Smooth muscle cell (in vitro differentiated cells): Measurements from ENCODE around the gene SHISA6. TPM values are rescaled to one million over a fixed set of nuclear protein-coding genes. Genes with fewer than 3 reads are reported as not detected.

Source experiments
- DNase-seq: peaks from one replicate; lab custom pipeline; 2025; ENCODE audit not compliant: unreplicated experiment; lab: John Stamatoyannopoulos, UW
- H2AFZ ChIP-seq: fragments of 200-600 bp; sonication (generic); 2 replicates; pipeline ENCODE4 v1.6.0; 2016; ENCODE audit warnings: antibody characterized with exemption, low read depth, mild to moderate bottlenecking
- H3F3A ChIP-seq: fragments of 200-600 bp; sonication (generic); 2 replicates; pipeline ENCODE4 v1.6.0; 2017; ENCODE audit warnings: antibody characterized with exemption, low read depth
- H3K27ac ChIP-seq: fragments of 200-600 bp; sonication (generic); 2 replicates; pipeline ENCODE4 v1.5.1; 2016; ENCODE audit warnings: low read depth, mild to moderate bottlenecking
- H3K27me3 ChIP-seq: fragments of 200-600 bp; sonication (generic); 2 replicates; pipeline ENCODE4 v1.6.1; 2016; ENCODE audit warnings: low read depth, mild to moderate bottlenecking
- H3K36me3 ChIP-seq: fragments of 200-600 bp; sonication (generic); 2 replicates; pipeline ENCODE4 v1.5.1; 2016; ENCODE audit warnings: low read depth
- H3K4me1 ChIP-seq: fragments of 200-600 bp; sonication (generic); 2 replicates; pipeline ENCODE4 v1.5.1; 2016; ENCODE audit warnings: low read depth
- H3K4me2 ChIP-seq: fragments of 200-600 bp; sonication (generic); 2 replicates; pipeline ENCODE4 v1.6.0; 2016; ENCODE audit warnings: mild to moderate bottlenecking
- H3K4me3 ChIP-seq: fragments of 200-600 bp; sonication (generic); 2 replicates; pipeline ENCODE4 v1.5.1; 2016; ENCODE audit warnings: mild to moderate bottlenecking
- H3K79me2 ChIP-seq: fragments of 200-600 bp; sonication (generic); 2 replicates; pipeline ENCODE4 v1.6.0; 2016; ENCODE audit warnings: low read depth, mild to moderate bottlenecking
- H3K9ac ChIP-seq: fragments of 200-600 bp; sonication (generic); 2 replicates; pipeline ENCODE4 v1.6.0; 2016; ENCODE audit warnings: low read depth
- H3K9me3 ChIP-seq: fragments of 200-600 bp; sonication (generic); replicated peaks from 2 replicates; pipeline ENCODE4 v1.5.1; 2016; ENCODE audit warnings: low read depth
- H4K20me1 ChIP-seq: fragments of 200-600 bp; sonication (generic); 2 replicates; pipeline ENCODE4 v1.6.0; 2016; ENCODE audit warnings: low read depth
- WGBS: methylation state at CpG from one replicate; pipeline ENCODE4 v1.1.7; 2016; ENCODE audit warnings: low lambda C conversion rate; 5-methylcytosine and 5-hydroxymethylcytosine counted together
- polyA plus RNA-seq: library from polyadenylated mRNA; unstranded; fragments of >200 nt; fragmentation: Nextera tagmentation; extraction: Ambion mirVana; gene quantifications from 2 replicates; pipeline ENCODE4 v1.2.1, GENCODE V29; 2016
- total RNA-seq: library from RNA; depleted of rRNA; stranded (reverse); fragments of >200 nt; gene quantifications from 2 replicates; pipeline ENCODE4 v1.2.3, GENCODE V29; 2014
- TF ChIP-seq, protein P1 (sequence below): fragments of 200-600 bp; sonication (generic); IDR thresholded peaks from 2 replicates; pipeline ENCODE4 v1.5.1; 2017; ENCODE audit warnings: borderline replicate concordance, mild to moderate bottlenecking, antibody characterized with exemption; ENCODE audit not compliant: insufficient read depth, poor library complexity, severe bottlenecking

The SHISA6 gene
- total and polyA plus RNA-seq, 2 experiments from 2014 or later = 0.04 to 0.35 TPM

DNA sequence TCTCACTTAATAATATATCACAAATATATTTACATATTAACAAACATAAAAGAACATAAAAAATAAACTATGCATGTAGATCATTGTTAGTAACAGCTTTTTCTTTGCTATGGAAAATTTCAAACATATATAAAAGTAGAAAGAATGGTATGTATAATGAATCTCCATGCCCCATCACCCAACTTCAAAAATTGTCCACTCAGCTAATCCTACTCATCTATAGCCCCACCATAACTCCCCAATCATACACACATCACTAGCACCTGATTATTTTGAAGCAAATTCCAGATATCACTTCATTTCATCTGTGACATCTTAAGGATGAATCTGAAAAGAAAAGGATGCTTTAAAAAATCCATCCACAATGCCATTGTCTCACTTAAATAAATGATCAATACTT lies 46.8 kb downstream of the SHISA6 start:
- no peak overlapping the region for H2AFZ ChIP-seq
- TF ChIP-seq, protein P1, sequence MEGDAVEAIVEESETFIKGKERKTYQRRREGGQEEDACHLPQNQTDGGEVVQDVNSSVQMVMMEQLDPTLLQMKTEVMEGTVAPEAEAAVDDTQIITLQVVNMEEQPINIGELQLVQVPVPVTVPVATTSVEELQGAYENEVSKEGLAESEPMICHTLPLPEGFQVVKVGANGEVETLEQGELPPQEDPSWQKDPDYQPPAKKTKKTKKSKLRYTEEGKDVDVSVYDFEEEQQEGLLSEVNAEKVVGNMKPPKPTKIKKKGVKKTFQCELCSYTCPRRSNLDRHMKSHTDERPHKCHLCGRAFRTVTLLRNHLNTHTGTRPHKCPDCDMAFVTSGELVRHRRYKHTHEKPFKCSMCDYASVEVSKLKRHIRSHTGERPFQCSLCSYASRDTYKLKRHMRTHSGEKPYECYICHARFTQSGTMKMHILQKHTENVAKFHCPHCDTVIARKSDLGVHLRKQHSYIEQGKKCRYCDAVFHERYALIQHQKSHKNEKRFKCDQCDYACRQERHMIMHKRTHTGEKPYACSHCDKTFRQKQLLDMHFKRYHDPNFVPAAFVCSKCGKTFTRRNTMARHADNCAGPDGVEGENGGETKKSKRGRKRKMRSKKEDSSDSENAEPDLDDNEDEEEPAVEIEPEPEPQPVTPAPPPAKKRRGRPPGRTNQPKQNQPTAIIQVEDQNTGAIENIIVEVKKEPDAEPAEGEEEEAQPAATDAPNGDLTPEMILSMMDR = no peak
- no peak for DNase-seq
- H3K9me3 ChIP-seq = no peaks in the 10 kb centered on the region
- H3K4me1 ChIP-seq = no peaks in the 10 kb centered on the region
- no peak overlapping the region for H3K4me3 ChIP-seq
- H3K27me3 ChIP-seq = no peaks in the 10 kb centered on the region
- H3K27ac ChIP-seq = no peak overlapping the region
- H3K9ac ChIP-seq = no peak overlapping the region
- H3K36me3 ChIP-seq = no peaks in the 10 kb centered on the region
- H3K4me2 ChIP-seq = no peak overlapping the region
- no peaks in the 10 kb centered on the region for H4K20me1 ChIP-seq
- H3K79me2 ChIP-seq = no peaks in the 10 kb centered on the region
- no peaks in the 10 kb centered on the region for H3F3A ChIP-seq

DNA sequence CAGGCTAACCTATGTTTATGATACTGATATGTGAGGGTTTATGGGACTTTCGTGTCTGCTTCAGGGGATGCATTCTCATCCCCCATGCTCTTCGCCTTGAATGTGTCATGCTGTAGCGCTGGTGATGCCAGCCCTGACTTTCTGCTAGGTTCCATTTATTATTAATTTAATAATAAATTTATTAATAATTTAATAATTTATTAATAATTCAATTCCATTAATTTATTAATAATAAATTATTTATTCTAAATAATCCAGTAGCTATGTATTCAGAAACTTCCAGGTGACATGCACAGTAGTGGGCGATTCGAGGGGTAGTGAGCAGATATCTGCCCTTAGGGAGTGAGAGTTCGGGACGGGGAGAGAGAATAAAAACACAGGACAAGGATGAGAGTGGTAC lies 49.8 kb downstream of the SHISA6 start:
- H2AFZ ChIP-seq = no peak overlapping the region
- H3K9me3 ChIP-seq = no peaks in the 10 kb centered on the region
- H4K20me1 ChIP-seq = no peaks in the 10 kb centered on the region
- no peaks in the 10 kb centered on the region for H3K4me1 ChIP-seq
- no peak overlapping the region for H3K4me2 ChIP-seq
- no peaks in the 10 kb centered on the region for H3K27me3 ChIP-seq
- H3K27ac ChIP-seq = no peak overlapping the region
- TF ChIP-seq, protein P1 = no peak
- no peaks in the 10 kb centered on the region for H3K79me2 ChIP-seq
- no peaks in the 10 kb centered on the region for H3F3A ChIP-seq
- no peak overlapping the region for H3K9ac ChIP-seq
- no peak for DNase-seq
- WGBS = 95% methylated on average over 7 of the region's 7 CpGs
- H3K36me3 ChIP-seq = no peaks in the 10 kb centered on the region
- no peak overlapping the region for H3K4me3 ChIP-seq

DNA sequence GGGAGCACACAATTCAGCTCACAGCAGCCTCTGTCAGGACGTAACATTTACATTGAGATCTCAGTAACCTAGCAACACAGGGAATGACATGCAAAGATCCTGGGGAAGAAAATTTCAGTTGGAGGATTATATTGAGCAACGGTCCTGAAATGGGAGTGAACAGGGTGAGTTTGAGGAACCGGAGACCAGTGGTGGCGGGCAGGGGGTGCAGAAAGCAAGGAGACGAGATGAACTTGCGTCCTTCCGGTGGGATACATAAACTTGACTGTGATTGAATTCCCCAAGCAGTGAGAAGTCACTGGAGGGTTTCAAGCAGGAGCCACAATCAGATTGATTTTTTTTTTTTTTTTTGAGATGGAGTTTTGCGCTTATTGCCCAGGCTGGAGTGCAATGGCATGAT lies 51.5 kb downstream of the SHISA6 start:
- no peaks in the 10 kb centered on the region for H4K20me1 ChIP-seq
- no peaks in the 10 kb centered on the region for H3F3A ChIP-seq
- no peak overlapping the region for H3K27ac ChIP-seq
- no peaks in the 10 kb centered on the region for H3K4me1 ChIP-seq
- TF ChIP-seq, protein P1 = no peak
- H3K79me2 ChIP-seq = no peaks in the 10 kb centered on the region
- 95% methylated on average over 8 of the region's 8 CpGs for WGBS
- DNase-seq = no peak
- H2AFZ ChIP-seq = no peak overlapping the region
- H3K36me3 ChIP-seq = no peaks in the 10 kb centered on the region
- H3K9me3 ChIP-seq = no peaks in the 10 kb centered on the region
- H3K27me3 ChIP-seq = no peaks in the 10 kb centered on the region
- no peak overlapping the region for H3K4me3 ChIP-seq
- H3K9ac ChIP-seq = no peak overlapping the region
- H3K4me2 ChIP-seq = no peak overlapping the region

DNA sequence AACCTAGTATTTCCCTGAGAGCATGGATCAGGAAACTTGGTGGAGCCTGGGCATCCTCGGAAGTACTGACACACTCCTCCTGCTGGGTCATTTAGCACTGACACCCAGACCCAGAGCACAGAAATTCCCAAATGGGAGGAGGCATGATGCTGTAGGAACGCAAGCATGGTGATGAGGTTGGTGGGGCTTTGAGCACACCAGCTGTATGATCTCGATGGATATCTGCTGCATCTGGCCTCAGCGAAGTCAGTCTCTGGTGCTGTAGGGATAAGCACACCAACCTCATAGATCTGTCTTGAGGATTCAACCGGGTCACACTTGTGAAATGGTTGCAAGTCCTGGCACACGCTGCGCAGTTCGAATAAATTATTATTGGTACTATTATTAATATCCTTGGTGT lies 52.5 kb downstream of the SHISA6 start:
- 84% methylated on average over 8 of the region's 8 CpGs for WGBS
- H3K9me3 ChIP-seq = no peaks in the 10 kb centered on the region
- no peak overlapping the region for H2AFZ ChIP-seq
- H3F3A ChIP-seq = no peaks in the 10 kb centered on the region
- no peaks in the 10 kb centered on the region for H4K20me1 ChIP-seq
- H3K4me1 ChIP-seq = no peaks in the 10 kb centered on the region
- H3K9ac ChIP-seq = no peak overlapping the region
- H3K27me3 ChIP-seq = no peaks in the 10 kb centered on the region
- H3K4me2 ChIP-seq = no peak overlapping the region
- no peaks in the 10 kb centered on the region for H3K36me3 ChIP-seq
- no peak overlapping the region for H3K4me3 ChIP-seq
- TF ChIP-seq, protein P1 = no peak
- DNase-seq = no peak
- no peak overlapping the region for H3K27ac ChIP-seq
- H3K79me2 ChIP-seq = no peaks in the 10 kb centered on the region
